GM13976 (cell line): ENCODE results near the gene HPCAL1.

ENCODE experiments used
- DNase-seq: peaks from one replicate; pipeline ENCODE4 v3.0.0; 2012; ENCODE audit warnings: low spot score
- in situ Hi-C: fragments of 300-500 bp; cut with MboI; formaldehyde crosslinking; loops from one replicate; pipeline ENCODE4 v1.12.0; 2022; ENCODE audit warnings: low sequenced_read_pairs, mixed read lengths, inconsistent platforms; ENCODE audit not compliant: unreplicated experiment
- TF ChIP-seq, protein P1 (sequence below): IDR thresholded peaks from 2 replicates; pipeline ENCODE4 v1.5.1; 2012; ENCODE audit warnings: borderline replicate concordance, mild to moderate bottlenecking; ENCODE audit not compliant: insufficient read depth; ENCODE audit errors: extremely low read depth, missing control alignments, control extremely low read depth

HPCAL1 gene

GRCh38 chr2:10411557-10411956 is 108.9 kb downstream of the HPCAL1 start:
- TF ChIP-seq, protein P1, sequence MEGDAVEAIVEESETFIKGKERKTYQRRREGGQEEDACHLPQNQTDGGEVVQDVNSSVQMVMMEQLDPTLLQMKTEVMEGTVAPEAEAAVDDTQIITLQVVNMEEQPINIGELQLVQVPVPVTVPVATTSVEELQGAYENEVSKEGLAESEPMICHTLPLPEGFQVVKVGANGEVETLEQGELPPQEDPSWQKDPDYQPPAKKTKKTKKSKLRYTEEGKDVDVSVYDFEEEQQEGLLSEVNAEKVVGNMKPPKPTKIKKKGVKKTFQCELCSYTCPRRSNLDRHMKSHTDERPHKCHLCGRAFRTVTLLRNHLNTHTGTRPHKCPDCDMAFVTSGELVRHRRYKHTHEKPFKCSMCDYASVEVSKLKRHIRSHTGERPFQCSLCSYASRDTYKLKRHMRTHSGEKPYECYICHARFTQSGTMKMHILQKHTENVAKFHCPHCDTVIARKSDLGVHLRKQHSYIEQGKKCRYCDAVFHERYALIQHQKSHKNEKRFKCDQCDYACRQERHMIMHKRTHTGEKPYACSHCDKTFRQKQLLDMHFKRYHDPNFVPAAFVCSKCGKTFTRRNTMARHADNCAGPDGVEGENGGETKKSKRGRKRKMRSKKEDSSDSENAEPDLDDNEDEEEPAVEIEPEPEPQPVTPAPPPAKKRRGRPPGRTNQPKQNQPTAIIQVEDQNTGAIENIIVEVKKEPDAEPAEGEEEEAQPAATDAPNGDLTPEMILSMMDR, result no peak
- no peak for DNase-seq
- in situ Hi-C loops, result loop anchor here (10.0 kb wide), 1 partner anchor 287 kb away; the partner anchor contains the start of gene RRM2

- TF ChIP-seq, protein P1, result no peak
- in situ Hi-C loops, result loop anchor here (10.0 kb wide), 1 partner anchor 288 kb away; the partner anchor contains the start of gene RRM2
- peak; percentile 67 for DNase-seq
These were observed 109.7 kb downstream of the HPCAL1 start for GRCh38 chr2:10412380-10412779.

GRCh38 chr2:10413503-10413902 is 110.8 kb downstream of the HPCAL1 start:
- DNase-seq, result no peak
- in situ Hi-C loops, result loop anchor here (10.0 kb wide), 1 partner anchor 289 kb away; the partner anchor contains the start of gene RRM2
- TF ChIP-seq, protein P1, result no peak

GRCh38 chr2:10413991-10414451 is 111.3 kb downstream of the HPCAL1 start:
- TF ChIP-seq, protein P1, result no peak
- in situ Hi-C loops, result loop anchor here (10.0 kb wide), 1 partner anchor 289 kb away; the partner anchor contains the start of gene RRM2
- DNase-seq, result peak; percentile 58

GRCh38 chr2:10414591-10414990 is 111.9 kb downstream of the HPCAL1 start:
- in situ Hi-C loops, result loop anchor here (10.0 kb wide), 1 partner anchor 290 kb away; the partner anchor contains the start of gene RRM2
- TF ChIP-seq, protein P1, result no peak
- no peak for DNase-seq

GRCh38 chr2:10415048-10415447 is 112.3 kb downstream of the HPCAL1 start:
- in situ Hi-C loops, result loop anchor here (10.0 kb wide), 1 partner anchor 290 kb away; the partner anchor contains the start of gene RRM2
- no peak for DNase-seq
- TF ChIP-seq, protein P1, result no peak
